ENCODE results near the gene WDR35. TPM values are rescaled to one million over a fixed set of nuclear protein-coding genes. Genes with fewer than 3 reads are reported as not detected.
A peak's percentile ranks its signal among the peaks of the same experiment; 100 is the strongest.

The WDR35 gene
- 8.1 and 12.2 TPM in 2 replicates for total RNA-seq (2012; rRNA removed)
- polyA plus RNA-seq (2012; rRNA removed) = 2.7 and 3.4 TPM in 2 replicates
- 0.33 and 0.62 TPM in 2 replicates for polyA plus RNA-seq (2012; cell fraction: cytosol; rRNA removed)
- polyA plus RNA-seq (2012; cell fraction: nucleus; rRNA removed; ENCODE audit: low replicate concordance) = 0.97 and 9.1 TPM in 2 replicates
- Bru-seq, nascent RNA = percentile 64 among the genes with signal in this experiment
- percentile 64 among the genes with signal in this experiment for BruChase-seq, experiment 1, labeled RNA remaining after a 6-hour chase
- BruChase-seq, experiment 2, labeled RNA remaining after a 2-hour chase = percentile 66 among the genes with signal in this experiment
- long read RNA-seq, partial matches to known transcripts = 1 of 4 reads
- long read RNA-seq, other reads (novel, unspliced or antisense) = 3 of 4 reads

DNA sequence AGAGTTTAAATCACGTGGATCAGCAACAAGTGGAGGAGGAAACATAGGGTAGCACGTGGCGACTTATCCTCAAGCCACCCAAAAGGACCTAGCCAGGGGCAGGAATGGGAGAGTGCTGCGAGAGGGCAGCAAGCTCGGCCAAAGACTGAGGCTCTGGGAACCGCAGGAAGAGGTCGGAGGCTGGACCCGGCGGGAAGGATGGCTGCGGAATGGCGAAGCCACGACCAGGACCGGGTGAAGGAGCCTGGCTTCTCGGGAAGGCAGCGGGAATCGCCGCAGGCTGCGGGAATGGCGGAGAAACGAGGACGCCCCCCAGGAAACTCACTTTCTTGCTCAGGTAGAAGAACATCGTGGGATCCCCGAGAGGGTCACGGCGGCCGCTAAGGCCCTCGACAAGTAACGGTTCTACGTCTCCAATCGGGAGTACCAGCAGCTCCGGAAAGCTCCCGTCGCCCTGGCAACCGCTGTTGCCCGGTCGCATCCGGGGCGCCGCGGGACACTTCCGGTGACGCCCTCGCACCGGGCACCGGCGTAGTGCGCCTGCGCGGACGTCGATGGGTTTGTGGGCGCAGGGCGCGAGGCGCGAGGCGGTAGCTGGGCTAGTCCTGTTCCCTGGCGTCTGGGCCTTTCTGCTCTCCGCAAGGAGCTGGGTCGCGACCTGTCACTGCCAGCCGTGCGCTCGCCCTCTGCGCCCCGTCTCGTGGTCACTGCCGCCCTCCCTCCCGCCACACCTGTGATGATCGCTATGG, at the start of gene WDR35:
Gene WDR35, minus strand, starts transcription at position 439 of the 749 bp plus-strand sequence. Its CDS starts 90 bp downstream, at position 349.
- H4K91ac ChIP-seq (ENCODE audit: insufficient read depth, low read depth, low read length) = peak within 1 kb of the TSS; percentile 77; the same call in 1 of the 2 replicates
- peaks cover 2% of the 10 kb centered on the region; the same call in 1 of the 2 replicates for H3K36me3 ChIP-seq (ENCODE audit: control insufficient read depth, insufficient read depth, low read length)
- H4K5ac ChIP-seq (ENCODE audit: low read depth, low read length) = peak within 1 kb of the TSS; percentile 92
- no peaks in the 10 kb centered on the region for H4K20me1 ChIP-seq (ENCODE audit: insufficient read depth, low read length)
- BruUV-seq (replicated peaks) = no TSS peak
- intact Hi-C loops (cut with micrococcal nuclease) = loop anchor here (2.0 kb wide), 1 partner anchor 33 kb away; no protein-coding TSS in a partner anchor
- H3K4me1 ChIP-seq (ENCODE audit: control insufficient read depth, insufficient read depth, low read length) = peaks cover 2% of the 10 kb centered on the region; the same call in 1 of the 2 replicates
- peak within 1 kb of the TSS; percentile 82 for H3K9ac ChIP-seq (ENCODE audit: low read depth, low read length)
- peak within 1 kb of the TSS; percentile 97 for H2AFZ ChIP-seq (replicated peaks; ENCODE audit: low read length, poor library complexity)
- 0% methylated on average over 17 of the region's 70 CpGs; no CpG with 5 or more reads in 1 of the 2 experiments for WGBS, 2 experiments (ENCODE audit: extremely low coverage in 2 of 2, insufficient read length in 1 of 2)
- DNase-seq (peak; percentile 79), ATAC-seq (ENCODE audit: low read depth) (peak; percentile 90)
- H3K9me3 ChIP-seq (ENCODE audit: control insufficient read depth, insufficient read depth, low read length) = no peaks in the 10 kb centered on the region
- no peak within 1 kb of the TSS for H2BK15ac ChIP-seq (ENCODE audit: low read depth, low read length)
- H2AK9ac ChIP-seq (replicated peaks; ENCODE audit: low read depth, low read length, poor library complexity) = peak within 1 kb of the TSS; percentile 74
- H3K27ac ChIP-seq (ENCODE audit: insufficient read depth, low read length) = peak within 1 kb of the TSS; percentile 57
- TF ChIP-seq FOS (IDR thresholded peaks at IDR 0.05; ENCODE audit: low read depth, low read length) (no peak), POLR2A (IDR thresholded peaks at IDR 0.05; ENCODE audit: low read depth, low read length) (peak; percentile 25; the same call in 1 of the 2 replicates), RAD21 (IDR thresholded peaks at IDR 0.05; ENCODE audit: low read length) (no peak), MXI1 (IDR thresholded peaks at IDR 0.05; ENCODE audit: borderline replicate concordance, low read depth, low read length) (peak; percentile 82; the same call in 1 of the 2 replicates), RFX5 (IDR thresholded peaks at IDR 0.05; ENCODE audit: low read depth, low read length) (no peak), NFE2L2 (IDR thresholded peaks at IDR 0.05; ENCODE audit: low read depth, low read length) (no peak)
- TF ChIP-seq, protein P1, sequence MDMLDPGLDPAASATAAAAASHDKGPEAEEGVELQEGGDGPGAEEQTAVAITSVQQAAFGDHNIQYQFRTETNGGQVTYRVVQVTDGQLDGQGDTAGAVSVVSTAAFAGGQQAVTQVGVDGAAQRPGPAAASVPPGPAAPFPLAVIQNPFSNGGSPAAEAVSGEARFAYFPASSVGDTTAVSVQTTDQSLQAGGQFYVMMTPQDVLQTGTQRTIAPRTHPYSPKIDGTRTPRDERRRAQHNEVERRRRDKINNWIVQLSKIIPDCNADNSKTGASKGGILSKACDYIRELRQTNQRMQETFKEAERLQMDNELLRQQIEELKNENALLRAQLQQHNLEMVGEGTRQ (IDR thresholded peaks at IDR 0.05; ENCODE audit: low read depth, low read length) = peak; percentile 6; the same call in 1 of the 2 replicates
- TF ChIP-seq, protein P2, sequence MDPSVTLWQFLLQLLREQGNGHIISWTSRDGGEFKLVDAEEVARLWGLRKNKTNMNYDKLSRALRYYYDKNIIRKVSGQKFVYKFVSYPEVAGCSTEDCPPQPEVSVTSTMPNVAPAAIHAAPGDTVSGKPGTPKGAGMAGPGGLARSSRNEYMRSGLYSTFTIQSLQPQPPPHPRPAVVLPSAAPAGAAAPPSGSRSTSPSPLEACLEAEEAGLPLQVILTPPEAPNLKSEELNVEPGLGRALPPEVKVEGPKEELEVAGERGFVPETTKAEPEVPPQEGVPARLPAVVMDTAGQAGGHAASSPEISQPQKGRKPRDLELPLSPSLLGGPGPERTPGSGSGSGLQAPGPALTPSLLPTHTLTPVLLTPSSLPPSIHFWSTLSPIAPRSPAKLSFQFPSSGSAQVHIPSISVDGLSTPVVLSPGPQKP (IDR thresholded peaks at IDR 0.05; ENCODE audit: borderline replicate concordance, low read depth, low read length) = no peak
- no peaks in the 10 kb centered on the region for H3K9me1 ChIP-seq (ENCODE audit: insufficient read depth, low read length)
- H3K18ac ChIP-seq (ENCODE audit: low read depth, low read length) = peak within 1 kb of the TSS; percentile 48
- H2BK120ac ChIP-seq (ENCODE audit: low read depth, low read length) = peak within 1 kb of the TSS; percentile 45; the same call in 1 of the 2 replicates
- peak within 1 kb of the TSS; percentile 95 for H3K4me3 ChIP-seq (ENCODE audit: insufficient read depth, low read depth, low read length)
- POLR2A ChIA-PET (ENCODE audit: unreplicated experiment) = interaction anchor here (1.0 kb wide), 1 partner anchor 17 kb away, joined by 3 read pairs; no protein-coding TSS in a partner anchor
- H3K14ac ChIP-seq (replicated peaks; ENCODE audit: low read depth, low read length) = peak within 1 kb of the TSS; percentile 81
- dilution Hi-C loops (cut with HindIII; ENCODE audit: low sequenced_read_pairs, unreplicated experiment) = no loop called here
- in situ Hi-C loops (cut with MboI; ENCODE audit: low sequenced_read_pairs) = no loop called here
- H3K23ac ChIP-seq (ENCODE audit: low read depth, low read length) = peak within 1 kb of the TSS; percentile 74
- H3K79me1 ChIP-seq (ENCODE audit: low read depth in 1 of 2, low read length in 2 of 2) = peaks cover 8 to 25% of the 10 kb centered on the region in 2 experiments
- H3K4me2 ChIP-seq (ENCODE audit: low read depth, low read length) = peak within 1 kb of the TSS; percentile 80
- CTCF ChIA-PET = interaction anchor here (0.6 to 0.7 kb wide), 2 partner anchors 26 to 1636 kb away, joined by 3 read pairs; no protein-coding TSS in a partner anchor
- H2BK5ac ChIP-seq (ENCODE audit: low read depth, low read length, poor library complexity, severe bottlenecking) = peak within 1 kb of the TSS; percentile 55
- H2AK5ac ChIP-seq (ENCODE audit: low read depth, low read length) = peak within 1 kb of the TSS; percentile 20; the same call in 1 of the 2 replicates
- H3K27me3 ChIP-seq (ENCODE audit: control insufficient read depth, insufficient read depth, low read length) = no peaks in the 10 kb centered on the region
- H2BK20ac ChIP-seq (ENCODE audit: low read depth, low read length) = no peak within 1 kb of the TSS
- peak within 1 kb of the TSS; percentile 91 for H3K4ac ChIP-seq (ENCODE audit: low read depth, low read length)
- H4K8ac ChIP-seq (ENCODE audit: low read depth in 2 of 2, low read length in 2 of 2) = peak within 1 kb of the TSS; percentile 92 to 99
- H3K56ac ChIP-seq (ENCODE audit: extremely low read depth, insufficient read depth, low read length) = peak within 1 kb of the TSS; percentile 63
